DMS 273 (cell line): Measurements from ENCODE around the gene U2AF2.

Source experiments
- DNase-seq: peaks from one replicate; lab custom pipeline; 2025; ENCODE audit not compliant: unreplicated experiment; lab: John Stamatoyannopoulos, UW

U2AF2 gene

DNA sequence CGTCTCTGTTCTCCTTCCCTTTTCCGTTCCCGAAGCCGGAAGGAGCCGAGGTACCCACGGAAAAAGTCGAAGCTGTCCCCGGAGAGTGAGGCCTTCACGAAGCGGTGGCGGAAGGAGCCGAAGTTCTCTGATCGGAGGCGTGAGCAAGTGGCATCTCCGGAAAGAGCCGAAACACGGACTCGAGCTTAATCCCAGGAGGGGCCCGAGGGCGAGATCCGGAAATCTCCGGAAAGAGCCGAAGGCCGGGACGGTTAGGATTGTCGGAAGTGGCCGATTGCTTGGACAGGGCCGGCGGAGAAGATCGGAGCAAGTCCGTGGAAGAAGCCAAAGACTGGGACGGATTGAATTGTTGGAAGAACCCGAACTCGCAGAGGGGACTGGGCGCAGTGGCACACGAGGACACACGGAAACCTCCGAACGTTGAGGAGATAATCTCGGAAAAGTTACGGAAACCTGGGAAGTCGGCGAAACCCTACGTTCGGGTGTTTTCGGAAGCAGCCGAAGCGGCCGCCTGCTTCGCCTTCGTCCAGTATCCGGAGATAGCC is 440 bp upstream of the U2AF2 start:
- DNase-seq = peak; percentile 100

DNA sequence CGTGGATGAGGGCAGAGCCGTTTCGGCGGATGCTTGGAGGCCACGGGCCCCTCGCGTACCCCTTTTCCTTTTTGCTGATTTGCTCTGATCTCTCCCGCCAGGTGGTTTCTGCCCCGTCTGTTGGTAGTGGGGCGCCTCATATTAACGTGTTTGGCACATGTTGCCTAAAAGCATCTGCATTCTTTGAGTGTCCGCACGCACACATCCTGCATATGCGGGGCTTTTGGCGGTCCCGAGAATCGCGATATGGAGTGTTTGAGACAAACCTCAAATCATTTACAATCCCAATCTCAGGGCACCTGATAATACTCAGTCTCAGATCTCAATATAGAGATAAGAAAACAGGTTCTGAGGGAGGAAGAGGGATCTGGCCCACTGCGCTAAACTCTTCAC is 809 bp downstream of the U2AF2 start:
- DNase-seq = no peak

DNA sequence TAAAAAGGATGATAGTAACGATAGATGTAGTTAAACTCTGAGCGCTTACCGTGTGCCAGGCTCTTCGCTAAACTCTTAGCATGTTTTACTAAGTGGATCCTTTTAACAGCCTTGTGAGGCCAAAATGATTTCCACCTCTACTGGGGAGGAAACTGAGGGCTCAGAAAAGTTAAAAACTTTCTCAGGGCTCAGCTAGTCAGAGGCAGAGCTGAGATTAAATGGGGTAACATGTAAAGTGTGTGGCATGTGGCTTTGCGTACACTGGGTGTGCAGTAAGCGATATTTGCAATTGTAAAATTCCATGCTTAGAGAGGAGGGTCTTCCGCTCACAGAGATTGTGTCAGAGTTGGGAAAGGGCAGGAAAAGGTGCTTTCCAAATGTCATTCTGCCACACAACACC is 1.7 kb downstream of the U2AF2 start:
- DNase-seq = peak; percentile 42

DNA sequence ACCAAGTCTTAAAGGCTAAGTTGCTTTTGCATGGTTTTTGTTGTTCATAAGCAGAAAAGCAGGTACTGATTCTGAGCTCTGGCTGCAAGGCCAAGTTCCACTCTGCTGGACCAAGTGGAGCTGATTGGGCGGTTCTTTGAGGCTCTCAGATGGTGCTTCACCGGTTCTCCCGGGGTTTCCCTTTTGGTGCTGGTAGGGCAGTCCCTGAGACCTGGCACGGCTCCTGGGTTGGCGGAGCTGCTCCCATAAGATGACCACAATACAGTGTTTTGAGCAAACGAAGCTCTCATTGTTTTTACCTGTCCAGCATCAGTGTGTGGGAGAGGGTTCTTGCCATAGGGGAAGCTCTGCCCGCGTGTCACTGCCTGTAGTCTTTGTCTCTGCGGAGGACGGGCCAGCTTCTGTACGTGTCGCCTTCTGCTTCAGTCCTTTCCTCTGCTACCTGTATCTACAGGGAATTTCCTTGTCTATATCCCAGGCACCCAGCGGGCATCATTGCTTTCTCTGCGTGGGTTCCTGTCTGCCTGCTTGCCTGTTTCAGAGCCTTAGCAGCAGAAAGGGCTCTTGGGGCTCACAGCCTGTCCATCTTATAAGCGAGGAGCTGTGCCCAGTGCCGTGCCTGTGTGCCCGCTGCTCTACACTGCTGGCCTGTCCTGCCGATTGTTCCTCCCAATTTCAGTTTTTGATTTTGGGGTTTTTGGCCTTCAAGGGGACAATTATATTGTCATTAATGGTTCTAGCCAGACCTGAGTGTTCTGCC is 2.3 kb downstream of the U2AF2 start:
- DNase-seq = peak; percentile 50

DNA sequence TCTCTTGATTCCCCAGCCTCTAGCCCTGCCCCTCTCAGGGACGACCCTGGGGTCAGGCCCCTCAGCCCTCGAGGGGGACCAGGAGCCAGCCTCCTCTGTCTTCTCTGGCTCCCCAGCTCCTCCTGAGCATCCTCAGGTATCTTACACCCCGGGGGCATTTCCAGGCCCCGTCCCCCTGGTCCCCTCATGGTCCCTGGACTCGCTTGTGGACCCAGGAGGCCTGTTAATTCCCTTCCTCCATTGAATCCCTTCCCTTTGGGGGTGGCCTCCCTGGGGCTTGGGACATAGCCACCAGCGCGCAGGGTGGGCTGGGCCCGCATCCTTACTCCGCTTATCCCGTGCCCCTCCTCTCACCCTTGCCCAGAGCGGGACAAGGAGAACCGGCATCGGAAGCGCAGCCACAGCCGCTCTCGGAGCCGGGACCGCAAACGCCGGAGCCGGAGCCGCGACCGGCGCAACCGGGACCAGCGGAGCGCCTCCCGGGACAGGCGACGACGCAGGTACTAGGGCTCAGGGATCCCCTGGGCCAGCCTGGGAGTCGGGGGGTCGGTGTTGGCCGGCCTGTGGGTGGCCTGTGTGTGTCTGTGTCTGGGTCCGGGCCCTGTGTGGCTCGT is 4.1 kb downstream of the U2AF2 start:
- DNase-seq = no peak

DNA sequence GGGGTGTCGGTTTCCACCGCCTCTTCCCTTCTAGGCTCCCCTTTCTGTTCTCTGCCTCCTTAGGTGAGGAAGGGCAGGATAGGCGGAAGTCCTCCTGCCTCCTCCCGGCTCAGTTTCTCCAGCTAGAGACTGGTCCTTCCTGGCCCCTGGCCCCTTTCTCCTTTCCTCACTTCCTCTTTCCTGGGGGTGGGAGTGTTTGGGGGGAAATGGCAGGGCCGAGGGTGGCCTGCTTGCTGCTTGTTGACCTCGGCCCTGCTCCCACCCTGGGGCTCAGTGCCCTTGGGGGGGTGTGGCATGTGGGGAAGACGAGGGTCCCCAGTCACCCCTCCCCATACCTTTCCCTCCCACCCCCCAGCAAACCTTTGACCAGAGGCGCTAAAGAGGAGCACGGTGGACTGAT is 5.0 kb downstream of the U2AF2 start:
- DNase-seq = no peak

DNA sequence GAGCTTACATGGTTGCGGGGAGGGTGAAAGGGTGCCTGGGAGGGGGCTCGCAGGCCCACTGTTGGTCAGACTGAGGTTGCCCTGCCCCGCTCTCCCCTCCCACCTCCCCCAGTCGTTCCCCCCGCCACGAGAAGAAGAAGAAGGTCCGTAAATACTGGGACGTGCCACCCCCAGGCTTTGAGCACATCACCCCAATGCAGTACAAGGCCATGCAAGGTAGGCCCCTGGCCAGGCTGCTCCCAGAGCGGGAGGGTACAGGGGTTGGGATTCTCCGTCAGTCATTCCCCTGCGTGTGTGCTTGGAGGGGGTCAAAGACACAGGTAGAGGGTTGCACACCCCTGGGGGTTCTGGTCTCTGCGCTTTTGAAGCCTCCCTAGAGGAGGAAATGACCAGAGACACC is 5.6 kb downstream of the U2AF2 start:
- no peak for DNase-seq

DNA sequence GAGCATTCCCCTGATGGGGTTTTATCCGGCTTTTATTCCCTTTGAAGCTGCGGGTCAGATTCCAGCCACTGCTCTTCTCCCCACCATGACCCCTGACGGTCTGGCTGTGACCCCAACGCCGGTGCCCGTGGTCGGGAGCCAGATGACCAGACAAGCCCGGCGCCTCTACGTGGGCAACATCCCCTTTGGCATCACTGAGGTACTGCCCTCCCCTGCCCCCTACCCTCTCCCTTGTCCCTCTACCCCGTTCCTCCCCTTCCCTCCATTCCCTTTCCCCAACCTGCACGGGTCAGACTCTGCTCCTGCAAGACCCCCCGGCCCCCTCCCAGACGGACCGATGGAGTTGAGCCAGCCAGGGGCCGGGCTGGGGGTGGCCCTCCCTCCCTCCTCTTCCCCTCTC is 6.2 kb downstream of the U2AF2 start:
- no peak for DNase-seq

DNA sequence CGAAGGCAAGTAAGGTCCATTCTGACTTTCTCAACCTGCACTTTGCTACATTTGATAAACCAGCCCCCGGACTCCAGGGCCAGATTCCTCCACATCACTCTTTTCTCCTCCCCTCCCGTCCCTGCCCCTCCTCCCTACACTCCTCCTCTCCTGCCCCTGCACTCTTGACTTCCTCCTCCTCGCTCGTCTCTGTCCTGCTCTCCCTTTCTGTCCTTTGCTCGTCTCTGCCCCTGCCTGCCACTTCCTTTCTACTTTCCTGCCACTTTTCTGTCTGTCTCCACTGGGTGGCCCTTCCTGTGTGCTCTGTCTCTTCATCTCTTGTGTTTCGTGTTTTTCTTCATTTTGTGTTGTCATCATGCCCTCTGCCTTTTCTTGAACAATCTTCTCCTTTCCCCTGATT is 7.0 kb downstream of the U2AF2 start:
- DNase-seq = no peak

DNA sequence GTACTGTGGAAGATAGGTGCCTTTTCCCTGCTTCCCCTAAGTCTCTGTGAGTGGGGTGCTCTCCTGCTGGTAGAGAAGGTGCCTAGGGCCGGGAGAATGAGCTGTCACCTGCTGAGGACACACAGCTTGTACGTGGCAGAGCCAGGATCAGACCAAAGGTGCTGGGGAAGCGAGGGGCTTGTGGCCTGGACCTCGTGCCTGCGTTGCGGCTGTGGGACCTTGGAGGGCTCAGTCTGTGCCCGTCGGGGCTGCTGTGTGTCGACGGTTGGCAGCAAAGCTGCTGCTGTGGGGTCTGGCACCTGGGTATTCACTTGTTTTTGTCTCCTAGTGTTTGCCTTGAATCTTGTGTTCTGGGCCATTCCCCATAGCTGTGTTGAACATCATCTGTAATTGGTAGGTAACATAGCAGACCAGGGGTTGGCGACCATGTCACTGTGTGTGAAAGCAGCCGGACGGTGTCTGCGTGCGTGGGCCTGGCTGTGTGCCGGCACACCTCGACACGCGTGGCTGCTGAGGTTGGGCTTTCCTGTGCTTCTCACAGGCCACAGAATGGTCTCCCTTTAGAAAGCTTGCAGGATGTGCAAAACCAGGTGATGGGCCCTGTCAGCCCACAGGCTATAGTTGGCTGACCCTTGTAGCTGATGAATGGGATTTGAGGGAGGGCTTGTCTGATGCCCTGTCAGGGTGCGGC is 9.2 kb downstream of the U2AF2 start:
- no peak for DNase-seq

DNA sequence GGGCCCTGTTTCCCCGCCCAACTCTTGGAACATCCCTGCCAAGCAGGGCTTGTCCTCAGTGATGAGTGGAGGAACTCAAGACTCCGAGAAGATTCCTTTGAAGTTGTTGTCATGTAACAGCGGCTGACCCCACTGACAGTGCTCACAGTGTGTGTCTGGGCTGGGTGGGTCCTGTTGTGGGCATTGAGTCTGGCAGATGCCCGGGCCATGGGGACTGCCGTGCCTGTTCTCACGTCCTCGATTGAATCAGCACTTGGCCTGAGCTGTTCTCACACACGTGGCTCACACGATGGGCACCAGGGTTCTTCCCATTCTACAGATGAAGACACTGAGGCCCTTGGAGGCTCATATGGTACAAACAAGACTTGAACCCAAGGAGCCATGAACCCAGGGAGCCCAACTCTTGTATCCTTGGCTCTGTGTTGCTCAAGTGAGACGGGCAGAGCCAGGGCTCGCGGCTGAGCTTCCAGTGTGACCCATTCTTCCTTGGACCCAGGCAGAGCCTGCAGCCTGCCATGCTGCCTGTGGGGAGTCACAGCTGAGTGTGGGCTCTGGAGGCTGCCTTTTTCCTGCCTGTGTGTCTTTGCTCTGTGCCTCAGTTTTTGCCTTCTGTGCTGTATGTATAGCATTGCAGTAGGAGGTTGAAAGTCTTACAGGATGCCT is 11.6 kb downstream of the U2AF2 start:
- DNase-seq = no peak

DNA sequence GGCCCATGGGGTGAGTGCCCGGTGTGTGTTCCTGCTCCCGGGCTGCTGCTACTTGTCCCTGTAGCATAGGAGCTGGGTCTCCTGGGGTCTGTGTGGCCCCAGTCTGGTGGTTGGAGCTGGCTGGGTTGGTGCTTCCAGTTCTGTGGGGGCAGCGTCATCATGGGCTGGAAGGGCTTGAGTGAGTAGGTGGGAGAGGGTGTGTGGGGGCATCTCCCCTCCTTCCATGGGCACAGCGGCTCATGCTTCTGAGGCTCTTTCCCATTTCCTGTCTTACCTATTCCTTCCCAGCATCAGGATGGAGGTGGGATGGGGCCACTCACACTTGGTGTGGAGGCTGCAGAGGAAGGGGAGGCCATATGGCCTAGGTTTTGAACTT is 12.2 kb downstream of the U2AF2 start:
- DNase-seq = no peak

DNA sequence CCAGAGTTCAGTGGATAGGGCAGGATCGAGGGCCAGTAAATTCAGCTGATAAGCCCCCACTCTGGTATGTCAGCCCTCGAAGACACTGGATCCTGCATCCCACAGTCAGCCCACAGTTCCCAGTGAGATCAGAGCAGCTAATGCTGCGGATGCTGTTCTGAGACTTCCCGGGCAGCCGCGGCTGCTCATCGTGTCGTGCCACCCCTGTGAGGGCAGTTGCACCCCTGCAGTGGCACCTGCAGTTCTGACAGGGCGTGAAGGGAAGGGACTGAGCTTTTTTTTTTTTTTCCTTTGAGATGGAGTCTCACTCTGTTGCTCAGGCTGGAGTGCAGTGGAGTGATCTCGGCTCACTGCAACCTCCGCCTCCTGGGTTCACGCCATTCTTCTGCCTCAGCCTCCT is 12.7 kb downstream of the U2AF2 start:
- no peak for DNase-seq

DNA sequence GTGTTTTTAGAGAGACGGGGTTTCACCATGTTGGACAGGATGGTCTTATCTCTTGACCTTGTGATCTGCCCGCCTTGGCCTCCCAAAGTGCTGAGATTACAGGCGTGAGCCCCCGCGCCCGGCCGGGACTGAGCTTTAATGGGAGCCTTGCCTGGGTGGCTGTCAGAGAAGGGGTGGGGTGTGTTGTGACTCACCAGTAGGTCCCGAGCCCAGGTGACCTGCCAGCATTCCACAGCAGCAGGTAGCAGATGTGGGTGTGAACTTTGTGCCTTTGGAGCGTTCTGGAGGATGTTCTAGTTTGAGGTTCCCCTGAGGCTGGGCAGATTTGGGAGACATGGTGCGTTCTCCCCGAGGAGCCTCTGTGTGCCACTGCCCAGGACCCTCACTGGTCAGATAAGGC is 13.1 kb downstream of the U2AF2 start:
- DNase-seq = no peak

DNA sequence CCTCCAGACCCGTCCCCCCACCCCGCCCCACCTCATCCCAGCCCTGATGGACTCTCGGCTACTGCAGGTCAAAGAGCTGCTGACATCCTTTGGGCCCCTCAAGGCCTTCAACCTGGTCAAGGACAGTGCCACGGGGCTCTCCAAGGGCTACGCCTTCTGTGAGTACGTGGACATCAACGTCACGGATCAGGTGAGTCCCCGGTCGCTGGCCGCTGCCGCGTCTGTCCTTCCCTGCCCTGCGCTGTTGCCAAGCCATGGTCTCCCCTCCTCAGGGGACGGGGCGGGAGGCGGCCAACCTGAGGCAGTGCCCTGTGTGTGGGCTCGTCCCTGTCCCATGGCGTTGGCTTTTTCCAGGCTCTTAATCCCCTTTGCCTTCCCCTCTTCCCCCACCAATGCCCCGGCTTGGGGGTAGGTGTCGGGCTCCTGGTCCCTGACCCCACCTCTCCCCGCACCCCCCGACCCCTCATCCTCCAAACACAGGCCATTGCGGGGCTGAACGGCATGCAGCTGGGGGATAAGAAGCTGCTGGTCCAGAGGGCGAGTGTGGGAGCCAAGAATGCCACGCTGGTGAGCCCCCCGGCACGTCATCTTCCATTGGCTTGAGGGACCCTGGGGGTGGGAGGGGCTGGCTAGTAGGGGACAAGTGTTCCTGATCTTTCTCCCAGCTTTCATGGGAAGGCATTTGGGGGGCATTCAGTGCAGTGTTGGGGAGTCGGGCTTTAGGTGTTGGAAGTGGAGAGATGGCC is 13.9 kb downstream of the U2AF2 start:
- DNase-seq = no peak

DNA sequence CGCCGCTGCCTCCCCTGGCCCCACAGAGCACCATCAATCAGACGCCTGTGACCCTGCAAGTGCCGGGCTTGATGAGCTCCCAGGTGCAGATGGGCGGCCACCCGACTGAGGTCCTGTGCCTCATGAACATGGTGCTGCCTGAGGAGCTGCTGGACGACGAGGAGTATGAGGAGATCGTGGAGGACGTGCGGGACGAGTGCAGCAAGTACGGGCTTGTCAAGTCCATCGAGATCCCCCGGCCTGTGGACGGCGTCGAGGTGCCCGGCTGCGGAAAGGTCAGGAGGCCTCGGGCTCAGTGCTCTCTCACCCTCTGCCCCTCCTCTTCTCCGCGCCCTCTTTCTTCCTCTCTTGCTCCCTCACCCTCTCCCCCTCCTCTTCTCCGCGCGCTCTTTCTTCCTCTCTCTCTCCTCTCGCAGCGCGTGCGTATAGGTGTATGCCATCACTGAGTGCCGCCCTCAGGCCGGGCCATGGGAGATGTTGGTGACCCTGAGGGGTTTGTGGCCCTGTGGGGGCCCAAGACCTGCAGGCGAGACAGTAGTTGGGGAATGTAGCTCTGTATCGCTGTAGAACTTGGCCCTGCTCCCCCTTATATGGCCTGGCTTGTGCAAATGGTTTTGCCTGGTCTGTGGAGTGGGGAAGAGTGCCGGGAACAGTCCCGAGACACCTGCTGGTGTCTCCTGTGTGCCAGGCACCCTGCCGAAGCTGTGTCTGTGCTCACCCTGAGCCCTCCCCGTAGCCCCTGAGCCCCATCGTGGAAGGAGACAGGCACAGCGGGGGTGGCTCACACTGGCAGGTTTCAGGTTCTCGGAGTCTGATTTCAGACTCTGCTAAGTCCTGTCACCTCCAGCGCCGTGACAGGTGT is 14.8 kb downstream of the U2AF2 start:
- no peak for DNase-seq

DNA sequence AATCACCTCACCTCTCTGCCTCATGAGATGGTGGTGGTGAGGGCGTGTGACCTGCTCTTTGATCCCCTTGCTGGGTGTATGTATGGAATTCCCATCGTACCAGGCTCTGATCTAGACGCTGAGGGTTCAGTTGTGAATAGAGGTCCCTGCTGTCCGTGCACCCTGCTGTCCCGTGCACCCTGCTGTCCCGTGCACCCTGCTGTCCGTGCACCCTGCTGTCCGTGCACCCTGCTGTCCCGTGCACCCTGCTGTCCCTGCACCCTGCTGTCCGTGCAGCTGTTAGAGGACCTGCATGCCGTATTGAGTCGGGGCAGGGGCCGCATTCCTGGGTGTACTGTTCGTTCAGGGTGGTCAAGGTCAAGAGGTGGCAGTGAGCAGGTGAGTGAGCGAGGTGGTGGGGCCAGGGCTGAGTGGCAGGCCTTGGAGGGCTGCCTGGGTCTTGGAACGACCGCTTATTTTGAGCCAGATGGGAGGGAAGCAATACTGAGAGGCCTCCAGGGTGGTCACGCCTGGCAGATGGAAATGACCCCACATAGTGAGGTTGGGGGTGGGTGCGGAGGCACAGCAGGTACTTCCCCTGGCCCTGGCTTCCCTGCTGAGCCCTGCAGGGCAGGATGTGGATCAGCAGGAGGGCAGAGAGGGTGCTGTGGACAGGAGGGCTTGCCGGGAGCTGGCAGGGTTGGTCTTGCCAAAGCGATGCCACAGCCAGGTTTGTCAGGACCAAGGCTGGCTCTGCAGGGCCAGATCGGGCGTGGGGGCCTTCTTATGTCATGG is 15.6 kb downstream of the U2AF2 start:
- peak; percentile 41 for DNase-seq

DNA sequence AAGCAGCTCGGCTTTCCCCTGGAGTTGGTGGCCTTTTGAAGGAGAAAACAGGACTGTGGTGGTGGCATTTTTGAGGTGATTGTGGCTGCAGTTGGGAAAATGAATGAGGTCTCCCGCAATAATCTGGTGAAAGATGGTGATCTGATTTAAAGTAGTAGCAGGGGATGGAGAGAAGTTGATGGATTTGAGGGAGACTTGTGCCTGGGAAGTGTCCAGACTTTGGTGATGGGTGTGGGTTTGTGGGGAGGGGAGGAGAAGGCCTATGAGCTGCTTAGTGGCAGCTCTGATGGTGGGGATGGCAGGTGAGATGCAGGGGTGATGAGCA is 16.2 kb downstream of the U2AF2 start:
- DNase-seq = no peak

DNA sequence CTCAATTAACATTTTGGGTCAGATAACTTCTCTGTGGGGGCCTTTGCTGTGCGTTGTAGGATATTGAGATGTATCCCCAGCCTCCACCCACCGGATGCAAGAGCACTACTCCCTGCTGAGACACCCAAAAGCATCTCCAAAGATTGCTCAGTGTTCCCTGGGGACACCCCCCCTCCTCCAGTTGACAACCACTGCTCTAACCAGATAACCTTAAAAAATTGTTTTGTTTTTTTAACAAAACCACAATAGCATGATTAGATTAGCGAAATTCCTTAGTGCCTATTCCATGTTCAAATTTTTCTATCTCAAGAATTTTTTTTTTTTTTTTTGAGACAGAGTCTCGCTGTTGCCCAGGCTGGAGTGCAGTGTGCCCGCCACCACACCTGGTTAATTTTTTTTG is 17.6 kb downstream of the U2AF2 start:
- no peak for DNase-seq
